ENCODE measurements around the gene SLC10A7.

SLC10A7 gene

GRCh38 chr4:146308951-146309350 is 212.8 kb downstream of the SLC10A7 start:
- no peak for DNase-seq (ENCODE audit: low read depth, low spot score)
- TF ChIP-seq CTCF (IDR thresholded peaks at IDR 0.05; ENCODE audit: insufficient read depth, low read length, missing control alignments), result no peak
- no peak overlapping the region for H3K4me3 ChIP-seq (ENCODE audit: low read depth, low read length)
- ChIA-PET CTCF (no interaction called here), POLR2A (no interaction called here)

- ChIA-PET POLR2A (no interaction called here), CTCF (no interaction called here)
Measured at GRCh38 chr4:146302822-146303221, 218.9 kb downstream of the SLC10A7 start.

GRCh38 chr4:146299607-146300006 is 222.1 kb downstream of the SLC10A7 start:
- CTCF ChIA-PET, result no interaction called here
- H3K4me3 ChIP-seq (ENCODE audit: low read depth, low read length), result no peak overlapping the region
- TF ChIP-seq CTCF (IDR thresholded peaks at IDR 0.05; ENCODE audit: insufficient read depth, low read length, missing control alignments), result no peak
- POLR2A ChIA-PET, result no interaction called here
- no peak for DNase-seq (ENCODE audit: low read depth, low spot score)

More at GRCh38 chr4:146302822-146303221, 218.9 kb downstream of the SLC10A7 start:
- no peak overlapping the region for H3K4me3 ChIP-seq (ENCODE audit: low read depth, low read length)
- no peak for TF ChIP-seq CTCF (IDR thresholded peaks at IDR 0.05; ENCODE audit: insufficient read depth, low read length, missing control alignments)
- DNase-seq (ENCODE audit: low read depth, low spot score), result no peak

GRCh38 chr4:146294776-146295175 is 227.0 kb downstream of the SLC10A7 start:
- no peak for DNase-seq (ENCODE audit: low read depth, low spot score)
- no peak for TF ChIP-seq CTCF (IDR thresholded peaks at IDR 0.05; ENCODE audit: insufficient read depth, low read length, missing control alignments)
- CTCF ChIA-PET, result no interaction called here
- H3K4me3 ChIP-seq (ENCODE audit: low read depth, low read length), result no peak overlapping the region
- POLR2A ChIA-PET, result no interaction called here

GRCh38 chr4:146292508-146292907 is 229.2 kb downstream of the SLC10A7 start:
- no peak overlapping the region for H3K4me3 ChIP-seq (ENCODE audit: low read depth, low read length)
- CTCF ChIA-PET, result no interaction called here
- DNase-seq (ENCODE audit: low read depth, low spot score), result no peak
- POLR2A ChIA-PET, result no interaction called here
- no peak for TF ChIP-seq CTCF (IDR thresholded peaks at IDR 0.05; ENCODE audit: insufficient read depth, low read length, missing control alignments)

- DNase-seq (ENCODE audit: low read depth, low spot score), result no peak
- ChIA-PET CTCF (no interaction called here), POLR2A (no interaction called here)
- no peak overlapping the region for H3K4me3 ChIP-seq (ENCODE audit: low read depth, low read length)
- TF ChIP-seq CTCF (IDR thresholded peaks at IDR 0.05; ENCODE audit: insufficient read depth, low read length, missing control alignments), result no peak
Measured at GRCh38 chr4:146291313-146291712, 230.4 kb downstream of the SLC10A7 start.
